Keratinocyte (primary cell): ENCODE data around the gene CUEDC1. TPM values are rescaled to one million over a fixed set of nuclear protein-coding genes. Genes with fewer than 3 reads are reported as not detected.

ENCODE experiments used
- DNase-seq: peaks from one replicate; pipeline ENCODE4 v3.0.0-alpha.2; 2011; ENCODE audit warnings: low read depth, missing footprints, low spot score
- FAIRE-seq: peaks from 2 replicates; lab custom pipeline; 2011; peaks lifted over from hg19 to GRCh38; lab: Jason Lieb, UNC
- H2AFZ ChIP-seq: 2 replicates; pipeline ENCODE4 v1.6.0; 2012; ENCODE audit warnings: low read length, control low read depth, inconsistent platforms; ENCODE audit not compliant: control insufficient read depth
- H3K27ac ChIP-seq: 2 replicates; pipeline ENCODE4 v1.5.1; 2011; ENCODE audit warnings: low read length; ENCODE audit not compliant: control insufficient read depth, insufficient read depth
- H3K27me3 ChIP-seq: 3 replicates; pipeline ENCODE4 v1.6.0; 2011; ENCODE audit warnings: low read length; ENCODE audit not compliant: control insufficient read depth, insufficient read depth; ENCODE audit errors: extremely low read depth
- H3K36me3 ChIP-seq, 2 experiments: 2 replicates in 1 of 2; 3 replicates in 1 of 2; pipeline ENCODE4 v1.5.1; 2011; ENCODE audit warnings: low read length in 2 of 2, mild to moderate bottlenecking in 1 of 2; ENCODE audit not compliant: control insufficient read depth in 2 of 2, insufficient read depth in 2 of 2; ENCODE audit errors: extremely low read depth in 1 of 2
- H3K4me1 ChIP-seq: 3 replicates; pipeline ENCODE4 v1.5.1; 2011; ENCODE audit warnings: low read length; ENCODE audit not compliant: control insufficient read depth, insufficient read depth; ENCODE audit errors: extremely low read depth
- H3K4me2 ChIP-seq: 3 replicates; pipeline ENCODE4 v1.6.0; 2011; ENCODE audit warnings: low read depth, low read length; ENCODE audit not compliant: control insufficient read depth, insufficient read depth; ENCODE audit errors: extremely low read depth
- H3K4me3 ChIP-seq, 3 experiments: fragments of 200-600 bp in 1 of 3; sonication (generic) in 1 of 3; 2 replicates in 2 of 3; 3 replicates in 1 of 3; pipeline ENCODE4 v1.5.1; 2011 to 2016; ENCODE audit warnings: low read length in 3 of 3, mild to moderate bottlenecking in 3 of 3, control low read depth in 2 of 3, inconsistent platforms in 1 of 3, low read depth in 1 of 3, mixed read lengths in 1 of 3, mixed run types in 1 of 3, moderate library complexity in 1 of 3; ENCODE audit not compliant: control insufficient read depth in 2 of 3, insufficient read depth in 2 of 3; ENCODE audit errors: extremely low read depth in 1 of 3
- H3K79me2 ChIP-seq: 2 replicates; pipeline ENCODE4 v1.6.0; 2012; ENCODE audit warnings: low read length; ENCODE audit not compliant: control insufficient read depth, insufficient read depth
- H3K9ac ChIP-seq: 3 replicates; pipeline ENCODE4 v1.6.0; 2011; ENCODE audit warnings: low read length; ENCODE audit not compliant: control insufficient read depth, insufficient read depth; ENCODE audit errors: extremely low read depth
- H3K9me1 ChIP-seq: 3 replicates; pipeline ENCODE4 v1.6.0; 2011; ENCODE audit warnings: low read length; ENCODE audit not compliant: control insufficient read depth, insufficient read depth; ENCODE audit errors: extremely low read depth
- H3K9me3 ChIP-seq: 2 replicates; pipeline ENCODE4 v1.5.1; 2012; ENCODE audit warnings: low read depth, low read length; ENCODE audit not compliant: control insufficient read depth
- H4K20me1 ChIP-seq: 3 replicates; pipeline ENCODE4 v1.6.0; 2011; ENCODE audit warnings: low read length; ENCODE audit not compliant: control insufficient read depth, insufficient read depth; ENCODE audit errors: extremely low read depth
- CTCF ChIP-seq, 3 experiments: IDR thresholded peaks in 1 of 3; conservative IDR thresholded peaks in 1 of 3; optimal IDR thresholded peaks in 1 of 3; 2 replicates in 2 of 3; 3 replicates in 1 of 3; pipeline versions ENCODE3 to v1.5.1; 2011; ENCODE audit warnings: low read length in 3 of 3, mild to moderate bottlenecking in 3 of 3, moderate library complexity in 2 of 3, control low read depth in 1 of 3, inconsistent platforms in 1 of 3; ENCODE audit not compliant: insufficient read depth in 2 of 3; ENCODE audit errors: extremely low read depth in 1 of 3
- EZH2 ChIP-seq: IDR thresholded peaks from one replicate; pipeline ENCODE4 v1.6.1; 2012; ENCODE audit warnings: inconsistent platforms, mild to moderate bottlenecking, low read length, moderate library complexity
- dilution Hi-C: fragments of 300-500 bp; cut with MboI; formaldehyde crosslinking; loops from one replicate; pipeline ENCODE4 v1.7.0; 2020; ENCODE audit warnings: low sequenced_read_pairs; ENCODE audit not compliant: extremely low pct_ligation_motif_present
- polyA plus RNA-seq, 5 experiments: library from polyadenylated mRNA; depleted of rRNA in 3 of 5; stranded (reverse) in 3 of 5; stranded (forward) in 1 of 5; unstranded in 1 of 5; fragments of >200 nt; gene quantifications; 1 replicate in 1 of 5; 2 replicates in 3 of 5; 3 replicates in 1 of 5; pipeline versions ENCODE4 v1.2.1 to v1.2.3, GENCODE V29; 2011 to 2012; ENCODE audit warnings: missing spikeins in 2 of 5, low read depth in 1 of 5, low replicate concordance in 1 of 5

CUEDC1 gene
- polyA plus RNA-seq, 1 donor (not counting 4 experiments of a cell fraction or from before 2014, with no cell fraction given) = 12.9 TPM

GRCh38 chr17:57852092-57852954, 102.9 kb downstream of the CUEDC1 start:
- Histone ChIP-seq H3K9me1 (no peaks in the 10 kb centered on the region), H4K20me1 (no peaks in the 10 kb centered on the region), H3K27ac (no peak overlapping the region), H3K79me2 (peaks cover 23% of the 10 kb centered on the region), H3K4me1 (peaks cover 23% of the 10 kb centered on the region), H3K9me3 (no peaks in the 10 kb centered on the region), H3K4me3 (no peak overlapping the region), H3K27me3 (no peaks in the 10 kb centered on the region), H3K4me2 (no peak overlapping the region), H3K36me3 (no peaks in the 10 kb centered on the region), H3K9ac (no peak overlapping the region), H2AFZ (peak overlapping the region; percentile 39)
- TF ChIP-seq EZH2 (no peak), CTCF (optimal IDR thresholded peaks at IDR 0.05 in 1 of 3, IDR thresholded peaks at IDR 0.05 in 1 of 3, conservative IDR thresholded peaks at IDR 0.05 in 1 of 3; ENCODE audit: extremely low read depth in 1 of 3, insufficient read depth in 2 of 3, low read length in 3 of 3) (no peak)
- DNase-seq (no peak), FAIRE-seq (no peak)
- dilution Hi-C loops = no loop called here

GRCh38 chr17:57849874-57850754, 105.1 kb downstream of the CUEDC1 start, which contains the start of gene MRPS23:
MRPS23 (minus strand) TSS chr17:57850044; CDS start chr17:57850010, 34 bp downstream.
- DNase-seq = peak; percentile 94
- dilution Hi-C loops = no loop called here

More at GRCh38 chr17:57849874-57850754, 105.1 kb downstream of the CUEDC1 start, which contains the start of gene MRPS23:
- H2AFZ ChIP-seq = peak within 1 kb of the TSS; percentile 92
- no peaks in the 10 kb centered on the region for H3K9me3 ChIP-seq
- H3K4me3 ChIP-seq = peak within 1 kb of the TSS; percentile 76 to 98 (median 91)
- H3K27ac ChIP-seq = peak within 1 kb of the TSS; percentile 93
- H3K9me1 ChIP-seq = no peaks in the 10 kb centered on the region
- H3K4me2 ChIP-seq = peak within 1 kb of the TSS; percentile 97
- H3K27me3 ChIP-seq = no peaks in the 10 kb centered on the region
- TF ChIP-seq CTCF (optimal IDR thresholded peaks at IDR 0.05 in 1 of 3, IDR thresholded peaks at IDR 0.05 in 1 of 3, conservative IDR thresholded peaks at IDR 0.05 in 1 of 3; ENCODE audit: extremely low read depth in 1 of 3, insufficient read depth in 2 of 3, low read length in 3 of 3) (no peak), EZH2 (no peak)
- H3K4me1 ChIP-seq = peaks cover 23% of the 10 kb centered on the region
- H3K36me3 ChIP-seq = peaks cover 2 to 3% of the 10 kb centered on the region in 2 experiments
- FAIRE-seq = peak; percentile 62
- H4K20me1 ChIP-seq = peaks cover 2% of the 10 kb centered on the region
- H3K79me2 ChIP-seq = peaks cover 33% of the 10 kb centered on the region
- H3K9ac ChIP-seq = peak within 1 kb of the TSS; percentile 83
